Panc1 (cell line): ENCODE measurements around the gene DPYD.

Source experiments
- POLR2AphosphoS5 ChIP-seq: IDR thresholded peaks from 2 replicates; pipeline ENCODE4 v1.6.1; 2012; ENCODE audit warnings: mild to moderate bottlenecking, low read depth, low read length, moderate library complexity
- TF ChIP-seq, protein P1 (sequence below): fragments of 450-650 bp; IDR thresholded peaks from 2 replicates; pipeline ENCODE4 v1.5.1; 2017; ENCODE audit warnings: mild to moderate bottlenecking

DNA sequence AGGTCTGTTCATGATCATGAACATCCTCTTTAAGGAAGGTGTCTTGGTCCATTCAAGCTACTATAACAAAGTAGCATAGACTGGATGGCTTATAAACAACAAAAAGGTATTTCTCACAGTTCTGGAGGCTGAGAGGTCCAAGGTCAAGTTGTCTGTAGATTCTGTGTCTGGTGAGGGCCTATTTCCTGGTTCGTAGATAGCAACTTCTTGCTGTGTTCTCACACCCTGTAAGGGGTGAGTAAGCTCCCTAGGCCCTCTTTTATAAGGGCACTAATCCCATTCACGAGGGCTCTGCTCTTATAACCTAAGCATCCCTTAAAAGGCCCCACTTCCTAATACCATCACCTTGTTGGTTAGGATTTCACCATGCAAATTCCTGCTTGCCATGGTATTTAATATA is 851.5 kb downstream of the DPYD start:
- TF ChIP-seq, protein P1, sequence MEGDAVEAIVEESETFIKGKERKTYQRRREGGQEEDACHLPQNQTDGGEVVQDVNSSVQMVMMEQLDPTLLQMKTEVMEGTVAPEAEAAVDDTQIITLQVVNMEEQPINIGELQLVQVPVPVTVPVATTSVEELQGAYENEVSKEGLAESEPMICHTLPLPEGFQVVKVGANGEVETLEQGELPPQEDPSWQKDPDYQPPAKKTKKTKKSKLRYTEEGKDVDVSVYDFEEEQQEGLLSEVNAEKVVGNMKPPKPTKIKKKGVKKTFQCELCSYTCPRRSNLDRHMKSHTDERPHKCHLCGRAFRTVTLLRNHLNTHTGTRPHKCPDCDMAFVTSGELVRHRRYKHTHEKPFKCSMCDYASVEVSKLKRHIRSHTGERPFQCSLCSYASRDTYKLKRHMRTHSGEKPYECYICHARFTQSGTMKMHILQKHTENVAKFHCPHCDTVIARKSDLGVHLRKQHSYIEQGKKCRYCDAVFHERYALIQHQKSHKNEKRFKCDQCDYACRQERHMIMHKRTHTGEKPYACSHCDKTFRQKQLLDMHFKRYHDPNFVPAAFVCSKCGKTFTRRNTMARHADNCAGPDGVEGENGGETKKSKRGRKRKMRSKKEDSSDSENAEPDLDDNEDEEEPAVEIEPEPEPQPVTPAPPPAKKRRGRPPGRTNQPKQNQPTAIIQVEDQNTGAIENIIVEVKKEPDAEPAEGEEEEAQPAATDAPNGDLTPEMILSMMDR: no peak
- no peak for TF ChIP-seq POLR2AphosphoS5
